Astrocyte (in vitro differentiated cells and primary cell): Measurements from ENCODE around the gene TGM2. TPM values are rescaled to one million over a fixed set of nuclear protein-coding genes. Genes with fewer than 3 reads are reported as not detected.
"Not testable (repeated sequence)": the region's sequence is repeated elsewhere in the genome, so short reads cannot be mapped to it uniquely, and the experiment has no call there.

Experiments used
- DNase-seq: peaks from one replicate; pipeline ENCODE4 v3.0.0-alpha.2; 2010; ENCODE audit warnings: low read depth
- FAIRE-seq: peaks from 2 replicates; lab custom pipeline; 2011; peaks lifted over from hg19 to GRCh38; lab: Jason Lieb, UNC
- H2AFZ ChIP-seq: 2 replicates; pipeline ENCODE4 v1.6.0; 2012; ENCODE audit warnings: low read depth, low read length, inconsistent platforms
- H3K27ac ChIP-seq: 2 replicates; pipeline ENCODE4 v1.5.1; 2011; ENCODE audit warnings: low read depth, low read length, inconsistent platforms
- H3K27me3 ChIP-seq: 2 replicates; pipeline ENCODE4 v1.6.0; 2011; ENCODE audit warnings: low read length, inconsistent platforms; ENCODE audit not compliant: insufficient read depth
- H3K36me3 ChIP-seq: 2 replicates; pipeline ENCODE4 v1.5.1; 2011; ENCODE audit warnings: low read length, inconsistent platforms; ENCODE audit not compliant: insufficient read depth
- H3K4me1 ChIP-seq: 2 replicates; pipeline ENCODE4 v1.5.1; 2011; ENCODE audit warnings: low read length, inconsistent platforms; ENCODE audit not compliant: insufficient read depth
- H3K4me2 ChIP-seq: 2 replicates; pipeline ENCODE4 v1.6.0; 2012; ENCODE audit warnings: low read length, inconsistent platforms
- H3K4me3 ChIP-seq: 2 replicates; pipeline ENCODE4 v1.5.1; 2011; ENCODE audit warnings: low read depth, mild to moderate bottlenecking, low read length, inconsistent platforms; ENCODE audit not compliant: insufficient read depth
- H3K79me2 ChIP-seq: 2 replicates; pipeline ENCODE4 v1.6.0; 2012; ENCODE audit warnings: mild to moderate bottlenecking, low read length, inconsistent platforms; ENCODE audit not compliant: insufficient read depth
- H3K9ac ChIP-seq: 2 replicates; pipeline ENCODE4 v1.6.0; 2012; ENCODE audit warnings: mild to moderate bottlenecking, low read length, inconsistent platforms
- H3K9me3 ChIP-seq: 2 replicates; pipeline ENCODE4 v1.5.1; 2012; ENCODE audit warnings: low read depth, mild to moderate bottlenecking, low read length, inconsistent platforms; ENCODE audit not compliant: insufficient read depth
- H4K20me1 ChIP-seq: 2 replicates; pipeline ENCODE4 v1.6.0; 2012; ENCODE audit warnings: low read length, inconsistent platforms; ENCODE audit not compliant: insufficient read depth
- H3K27ac Mint-ChIP-seq: one replicate; pipeline ENCODE4 v1.8.0; 2021; ENCODE audit warnings: mild to moderate bottlenecking, mixed read lengths; ENCODE audit not compliant: unreplicated experiment
- H3K27me3 Mint-ChIP-seq: one replicate; pipeline ENCODE4 v1.8.0; 2021; ENCODE audit warnings: low read depth, mixed read lengths; ENCODE audit not compliant: unreplicated experiment
- H3K36me3 Mint-ChIP-seq: one replicate; pipeline ENCODE4 v1.8.0; 2021; ENCODE audit warnings: low read depth, mixed read lengths; ENCODE audit not compliant: unreplicated experiment
- H3K4me1 Mint-ChIP-seq: one replicate; pipeline ENCODE4 v1.8.0; 2021; ENCODE audit warnings: low read depth, mixed read lengths; ENCODE audit not compliant: unreplicated experiment
- H3K4me3 Mint-ChIP-seq: one replicate; pipeline ENCODE4 v1.8.0; 2021; ENCODE audit warnings: mild to moderate bottlenecking, moderate library complexity, mixed read lengths; ENCODE audit not compliant: unreplicated experiment
- H3K9me3 Mint-ChIP-seq: one replicate; pipeline ENCODE4 v1.8.0; 2021; ENCODE audit warnings: mild to moderate bottlenecking, mixed read lengths; ENCODE audit not compliant: unreplicated experiment
- CTCF ChIP-seq: IDR thresholded peaks from 2 replicates; pipeline ENCODE4 v1.5.1; 2011; ENCODE audit warnings: low read depth, mild to moderate bottlenecking, inconsistent platforms, low read length, moderate library complexity; ENCODE audit not compliant: insufficient read depth
- EZH2 ChIP-seq: IDR thresholded peaks from 2 replicates; pipeline ENCODE4 v1.6.1; 2012; ENCODE audit warnings: mild to moderate bottlenecking, low read length, inconsistent platforms; ENCODE audit not compliant: insufficient read depth
- total RNA-seq: library from RNA; stranded (reverse); gene quantifications from 2 replicates; pipeline ENCODE4 v1.2.1, GENCODE V29; 2021

The TGM2 gene
- total RNA-seq, 1 donor from 2014 or later, result 98.9 TPM

GRCh38 chr20:38106461-38106860, 58.6 kb downstream of the TGM2 start:
- Mint-ChIP-seq H3K9me3 (peaks cover 13% of the 10 kb centered on the region), H3K27ac (no peak overlapping the region), H3K27me3 (no peaks in the 10 kb centered on the region), H3K4me1 (peaks cover 18% of the 10 kb centered on the region), H3K4me3 (no peak overlapping the region), H3K36me3 (peaks cover 2% of the 10 kb centered on the region)
- Histone ChIP-seq H4K20me1 (no peaks in the 10 kb centered on the region), H2AFZ (no peak overlapping the region), H3K79me2 (no peaks in the 10 kb centered on the region), H3K27ac (no peak overlapping the region), H3K27me3 (no peaks in the 10 kb centered on the region), H3K9me3 (no peaks in the 10 kb centered on the region), H3K4me1 (peaks cover 23% of the 10 kb centered on the region), H3K9ac (no peak overlapping the region), H3K36me3 (no peaks in the 10 kb centered on the region), H3K4me3 (no peak overlapping the region), H3K4me2 (no peak overlapping the region)
- TF ChIP-seq EZH2 (no peak), CTCF (no peak)
- DNase-seq (no peak), FAIRE-seq (no peak)

GRCh38 chr20:38104285-38104684, 60.8 kb downstream of the TGM2 start:
- H3K9me3 Mint-ChIP-seq, result peaks cover 16% of the 10 kb centered on the region
- no peak overlapping the region for H3K4me3 Mint-ChIP-seq
- H3K27me3 Mint-ChIP-seq, result no peaks in the 10 kb centered on the region
- no peak overlapping the region for H3K9ac ChIP-seq
- FAIRE-seq (no peak), DNase-seq (no peak)
- H4K20me1 ChIP-seq, result no peaks in the 10 kb centered on the region
- no peaks in the 10 kb centered on the region for H3K27me3 ChIP-seq
- peaks cover 4% of the 10 kb centered on the region for H3K4me1 Mint-ChIP-seq
- H3K4me3 ChIP-seq, result no peak overlapping the region
- H3K27ac ChIP-seq, result no peak overlapping the region
- TF ChIP-seq CTCF (no peak), EZH2 (no peak)
- no peak overlapping the region for H3K4me2 ChIP-seq
- H3K36me3 ChIP-seq, result no peaks in the 10 kb centered on the region
- H2AFZ ChIP-seq, result no peak overlapping the region
- no peak overlapping the region for H3K27ac Mint-ChIP-seq
- H3K79me2 ChIP-seq, result no peaks in the 10 kb centered on the region
- peaks cover 2% of the 10 kb centered on the region for H3K36me3 Mint-ChIP-seq
- H3K4me1 ChIP-seq, result peaks cover 5% of the 10 kb centered on the region
- H3K9me3 ChIP-seq, result no peaks in the 10 kb centered on the region

- H3K36me3 Mint-ChIP-seq, H3K4me2 ChIP-seq, H3K4me3 ChIP-seq, DNase-seq, H3K4me1 Mint-ChIP-seq, H3K36me3 ChIP-seq, H3K27me3 ChIP-seq, FAIRE-seq, H3K9ac ChIP-seq, H3K9me3 ChIP-seq, H3K4me3 Mint-ChIP-seq, H3K27me3 Mint-ChIP-seq, H4K20me1 ChIP-seq, H3K27ac ChIP-seq, H3K4me1 ChIP-seq, H2AFZ ChIP-seq, H3K79me2 ChIP-seq, H3K27ac Mint-ChIP-seq: not testable (repeated sequence)
- H3K9me3 Mint-ChIP-seq, result peaks cover 18% of the 10 kb centered on the region
Measured at GRCh38 chr20:38102206-38102605, 62.9 kb downstream of the TGM2 start.
